GM23248 (cell line): Measurements from ENCODE around the gene CRYBG2.

Experiments
- EZH2 ChIP-seq: fragments of 200-600 bp; sonication (generic); IDR thresholded peaks from 2 replicates; pipeline ENCODE4 v1.6.1; 2018; ENCODE audit warnings: antibody characterized with exemption, mild to moderate bottlenecking; ENCODE audit not compliant: insufficient read depth, poor library complexity, severe bottlenecking
- EZH2phosphoT487 ChIP-seq: fragments of 200-600 bp; sonication (generic); IDR thresholded peaks from 2 replicates; pipeline ENCODE4 v1.6.1; 2018; ENCODE audit warnings: antibody characterized with exemption, moderate library complexity, mild to moderate bottlenecking, low read depth; ENCODE audit not compliant: insufficient read depth

- TF ChIP-seq EZH2 (no peak), EZH2phosphoT487 (no peak)
These were observed 46.6 kb downstream of the CRYBG2 start for GRCh38 chr1:26307363-26307781.
